Measurements from ENCODE around the gene EGR1.
"Not testable (repeated sequence)": the region's sequence is repeated elsewhere in the genome, so short reads cannot be mapped to it uniquely, and the experiment has no call there.

The EGR1 gene

DNA sequence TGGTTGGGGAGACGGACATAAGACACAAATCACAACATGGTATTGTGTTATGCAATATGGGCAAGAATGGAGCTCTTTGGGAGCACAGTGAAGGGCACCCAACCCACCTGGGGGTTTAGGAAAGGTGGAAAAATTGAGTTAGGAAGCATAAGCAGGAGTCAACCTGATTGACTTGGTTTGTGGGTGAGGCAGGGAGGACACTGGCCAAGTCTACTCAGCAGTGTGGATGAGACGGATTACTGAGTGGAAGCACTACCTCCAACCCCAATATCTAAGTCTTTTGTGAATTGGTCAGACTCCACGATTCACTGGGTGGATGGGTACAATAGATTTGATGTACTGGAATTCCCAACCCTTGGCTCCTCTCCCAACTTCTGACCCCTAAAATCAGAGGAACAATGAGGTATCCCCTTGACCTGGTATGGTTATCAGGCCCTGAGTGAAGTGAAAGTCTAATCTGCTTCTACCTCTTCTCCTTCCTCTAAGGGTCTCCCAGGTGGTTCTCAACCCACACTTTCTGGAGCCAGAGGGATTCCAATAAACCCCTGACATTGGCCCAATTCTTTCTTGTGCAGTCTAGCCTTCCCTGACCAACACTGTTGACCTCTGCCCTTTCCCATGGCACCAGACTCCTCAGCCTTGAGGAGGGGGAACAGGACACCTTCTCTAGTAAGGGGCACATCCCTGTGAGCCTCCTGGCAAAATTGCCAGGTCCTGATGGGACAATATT lies 5.2 kb downstream of the EGR1 start:
- DNase-seq = no peak

DNA sequence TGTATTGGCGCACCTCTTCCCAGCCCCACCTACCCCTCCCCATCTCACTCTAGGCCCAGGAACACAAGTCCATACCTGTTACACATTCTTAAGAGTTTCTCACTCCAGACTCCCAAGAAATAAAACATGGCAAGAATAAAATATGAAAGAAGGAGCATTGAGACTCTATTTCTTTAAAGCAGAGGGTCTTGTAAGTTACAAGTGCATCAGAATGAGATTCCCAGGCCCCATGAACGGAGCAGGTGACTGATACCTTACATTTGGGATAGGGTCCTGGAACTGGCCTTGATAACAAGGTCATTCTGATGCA lies 5.7 kb downstream of the EGR1 start:
- no peak for DNase-seq

DNA sequence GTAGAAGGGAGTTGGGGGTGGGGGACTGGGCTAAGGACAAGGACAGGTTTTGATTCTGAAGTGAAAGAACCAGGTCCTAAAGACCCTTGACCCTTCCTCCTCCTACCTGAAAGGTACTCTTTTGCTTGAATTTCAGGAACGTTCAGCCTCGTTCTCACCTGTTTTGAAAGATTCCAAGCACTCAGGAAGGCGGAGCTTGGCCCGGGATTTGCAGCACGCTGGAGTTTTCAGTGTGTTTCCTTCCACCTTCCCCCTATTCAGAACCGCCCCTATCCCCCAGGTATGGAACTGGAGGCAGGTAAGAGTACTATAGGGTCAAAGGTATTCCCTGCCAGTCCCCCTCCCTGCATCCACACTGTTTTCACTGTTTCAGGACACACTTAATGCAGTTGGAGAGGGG lies 7.1 kb downstream of the EGR1 start:
- no peak for DNase-seq

DNA sequence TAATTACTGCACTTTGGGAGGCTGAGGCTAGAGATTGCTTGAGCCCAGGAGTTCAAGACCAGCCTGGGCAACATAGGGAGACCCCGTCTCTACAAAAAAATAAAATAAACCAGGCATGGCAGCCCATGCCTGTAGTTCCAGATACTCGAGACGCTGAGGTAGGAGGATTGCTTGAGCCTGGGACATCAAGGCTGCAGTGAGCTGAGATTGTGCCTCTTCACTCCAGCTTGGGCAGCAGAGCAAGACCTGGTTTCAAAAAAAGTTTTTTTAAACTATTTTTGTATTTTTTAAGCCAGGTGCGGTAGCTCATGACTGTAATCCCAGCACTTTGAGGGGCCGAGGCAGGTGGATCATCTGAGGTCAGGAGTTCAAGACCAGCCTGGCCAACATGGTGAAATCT lies 7.9 kb downstream of the EGR1 start:
- DNase-seq = not testable (repeated sequence)

DNA sequence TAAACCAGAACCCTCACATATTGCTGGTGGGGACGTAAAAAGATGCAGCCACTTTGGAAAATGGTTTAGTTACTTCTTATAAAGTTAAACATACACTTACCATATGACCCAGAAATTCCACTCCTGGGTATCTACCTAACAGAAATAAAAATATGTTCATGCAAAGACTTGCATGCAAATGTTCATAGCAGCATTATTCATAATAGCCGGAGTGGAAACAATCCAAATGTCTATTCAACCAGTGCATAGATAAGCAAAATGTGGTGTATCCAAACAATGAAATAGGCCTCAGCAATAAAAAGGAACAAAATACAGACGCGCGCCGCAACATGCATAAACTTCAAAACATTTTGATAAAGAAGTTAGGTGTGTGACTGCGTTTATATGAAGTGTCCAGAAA lies 11.6 kb downstream of the EGR1 start:
- DNase-seq = no peak

DNA sequence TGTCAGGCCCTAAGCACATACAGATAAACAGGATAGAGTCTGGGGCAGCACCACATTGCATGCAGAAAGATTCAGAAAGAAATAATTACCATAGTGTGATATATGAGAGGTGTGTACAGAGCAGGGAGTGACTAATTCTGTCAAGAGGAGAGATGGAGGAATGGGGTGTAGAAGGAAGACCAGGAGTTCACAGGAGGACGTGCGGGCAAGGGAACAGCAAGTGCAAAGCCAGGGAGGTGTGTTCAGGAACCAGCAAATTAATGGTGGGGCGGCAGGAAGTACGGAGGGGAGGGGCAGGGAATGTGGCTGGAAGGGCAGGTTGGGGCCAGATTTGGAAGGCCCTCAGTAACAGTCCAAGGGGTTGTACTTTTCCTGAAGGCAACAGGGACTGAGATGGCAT lies 17.4 kb downstream of the EGR1 start:
- DNase-seq = no peak

DNA sequence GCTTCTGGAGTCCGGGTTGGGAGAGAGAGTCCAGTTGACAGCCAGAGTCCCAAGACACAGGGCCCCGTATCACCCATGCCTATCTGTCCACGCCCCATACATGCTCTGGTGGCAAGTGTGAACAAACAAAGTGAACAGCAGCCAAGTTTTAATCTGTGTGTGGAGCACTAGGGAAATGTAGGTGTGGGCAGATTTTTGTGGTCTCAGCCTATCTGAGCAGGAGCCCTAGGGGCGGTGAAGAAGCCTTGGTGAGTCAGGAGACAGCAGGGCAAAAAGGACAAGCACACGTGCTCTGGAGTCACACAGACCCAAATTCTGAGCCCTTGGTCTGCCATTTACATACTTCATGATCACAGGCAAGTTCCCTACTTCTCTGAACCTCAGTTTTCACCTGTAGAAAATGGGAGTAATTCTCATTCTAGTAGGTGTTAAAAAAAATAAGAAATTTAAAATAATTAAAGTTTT lies 23.2 kb downstream of the EGR1 start:
- DNase-seq = no peak

DNA sequence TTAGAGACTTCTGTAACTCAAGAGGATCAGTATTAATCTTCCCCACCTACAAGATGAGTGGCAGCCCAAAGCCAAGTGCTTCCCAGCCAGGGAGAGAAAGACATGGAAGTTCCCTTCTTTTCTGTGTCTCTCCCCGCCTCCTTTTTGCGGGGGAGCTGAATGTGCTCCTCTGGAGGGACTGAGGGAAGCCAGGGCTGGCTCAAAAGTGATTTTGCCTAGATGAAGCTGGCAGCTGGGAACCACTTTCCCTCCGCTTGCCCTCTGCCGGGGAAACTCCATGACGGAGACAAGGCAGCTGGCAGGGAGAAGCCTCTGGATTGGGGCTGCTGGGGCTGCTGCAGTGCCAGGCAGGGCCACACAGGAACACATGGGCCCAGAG lies 24.4 kb downstream of the EGR1 start:
- no peak for DNase-seq

DNA sequence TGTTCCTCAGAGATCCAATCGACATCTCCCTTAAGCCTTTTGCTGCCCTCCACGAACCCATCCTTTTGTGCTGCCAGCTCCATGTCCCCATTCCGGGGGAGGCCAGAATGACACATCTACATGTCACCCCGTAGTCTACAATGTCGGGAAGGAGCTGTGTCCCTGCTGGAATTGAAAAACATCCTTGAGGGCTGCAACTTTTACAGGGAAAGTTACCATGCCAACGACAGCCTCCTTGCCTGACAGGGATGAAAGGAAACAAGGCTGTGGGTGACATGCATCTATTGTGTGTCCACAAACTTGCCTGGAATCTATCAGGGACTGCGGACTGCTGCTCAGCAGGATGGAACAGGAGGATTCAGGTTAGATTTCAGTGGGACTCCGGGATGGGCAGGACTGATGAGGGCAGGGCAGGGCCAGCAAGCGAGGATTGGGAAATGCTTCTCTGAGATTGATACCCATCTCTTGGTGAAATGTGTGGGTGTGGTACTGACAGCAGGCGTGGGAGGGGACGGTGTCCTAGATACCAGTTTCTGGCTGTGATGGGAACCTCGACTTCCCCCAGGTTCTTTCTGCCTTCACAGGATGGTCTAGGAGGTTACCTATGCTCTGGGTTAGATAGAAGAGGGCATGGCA lies 25.5 kb downstream of the EGR1 start:
- no peak for DNase-seq

DNA sequence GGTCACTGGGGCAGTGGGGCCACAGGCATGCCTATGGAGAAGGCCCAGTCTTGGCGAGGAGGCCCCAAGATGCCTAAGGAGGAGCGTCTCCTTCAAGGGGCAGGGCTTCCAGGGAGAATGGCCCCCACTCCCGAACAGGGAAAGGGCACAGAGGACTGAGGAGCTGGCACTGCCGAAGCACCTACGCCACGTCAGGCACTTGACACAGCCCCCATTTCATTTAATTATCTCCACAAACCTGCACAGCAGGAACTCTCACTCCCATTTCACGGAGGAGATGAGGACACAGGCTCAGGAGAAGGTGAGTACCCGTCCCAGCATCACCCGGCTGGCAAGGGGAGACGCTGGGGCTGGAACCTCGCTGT lies 26.0 kb downstream of the EGR1 start:
- no peak for DNase-seq

DNA sequence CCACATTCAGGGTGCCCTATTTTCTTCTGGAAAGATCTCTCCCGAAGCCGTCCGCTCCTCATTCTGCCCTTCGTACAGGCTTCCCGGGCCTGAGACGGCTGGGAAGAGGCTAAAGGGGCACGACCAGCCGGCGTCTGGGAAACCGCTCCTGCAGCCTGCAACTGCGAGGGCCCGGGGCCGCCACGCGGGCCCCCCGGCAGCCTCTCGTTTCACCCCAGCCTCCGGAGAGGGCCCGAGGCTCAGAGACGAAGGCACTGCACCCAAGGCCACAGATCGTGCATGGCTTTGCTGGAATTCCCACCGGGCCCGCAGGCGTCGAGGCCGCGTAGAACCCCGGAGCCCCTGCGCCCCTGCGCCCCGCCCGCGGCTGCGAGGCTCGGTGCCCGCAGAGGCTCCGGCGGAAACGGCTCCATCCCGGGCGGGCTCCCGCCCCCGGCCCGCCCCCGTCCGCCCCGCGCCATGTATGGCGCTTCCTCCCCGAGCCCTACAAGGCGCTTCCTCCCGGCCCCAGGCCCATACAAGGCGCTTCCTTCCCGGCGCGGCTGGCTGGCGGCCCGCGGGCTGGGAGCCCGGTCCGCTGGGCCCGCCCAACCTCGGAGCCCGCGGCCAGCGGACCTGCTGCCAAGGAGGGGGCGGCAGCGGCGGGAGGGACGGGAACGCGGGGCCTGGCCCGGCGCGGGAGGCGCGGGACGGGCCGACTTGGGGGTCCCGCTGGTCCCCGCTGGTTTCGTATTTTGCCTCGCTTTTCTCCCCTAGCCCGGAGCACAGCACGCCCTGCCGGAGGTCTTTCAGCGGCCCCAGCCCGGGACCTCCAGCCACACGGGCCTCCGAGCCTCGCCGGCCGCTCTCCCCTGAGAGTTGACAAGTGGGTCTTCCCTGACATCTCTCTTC lies 26.6 kb downstream of the EGR1 start:
- DNase-seq = peak; percentile 54

DNA sequence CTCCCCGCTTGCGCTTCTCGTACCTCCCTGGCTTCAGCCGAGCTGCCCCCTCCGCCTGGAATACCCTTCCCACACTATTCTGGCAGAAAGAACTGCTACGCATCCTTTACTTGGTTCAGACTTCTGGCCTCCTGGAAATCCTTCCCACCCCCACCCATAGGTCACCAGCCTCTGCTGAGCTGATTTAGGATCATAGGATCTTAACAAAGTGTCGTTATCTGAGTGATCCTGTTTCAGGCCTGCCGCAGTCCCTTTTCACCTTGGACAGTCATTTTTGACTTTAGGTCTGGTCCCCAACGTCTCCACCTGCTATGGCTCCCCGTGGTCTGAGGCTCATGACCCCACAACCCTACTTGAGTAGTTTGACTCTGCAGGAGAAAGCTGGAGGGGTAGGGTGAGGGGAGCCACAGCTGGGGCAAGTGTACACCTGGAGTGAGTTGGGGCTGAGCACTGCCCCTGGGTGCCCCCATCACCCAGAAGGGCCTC lies 27.3 kb downstream of the EGR1 start:
- no peak for DNase-seq

DNA sequence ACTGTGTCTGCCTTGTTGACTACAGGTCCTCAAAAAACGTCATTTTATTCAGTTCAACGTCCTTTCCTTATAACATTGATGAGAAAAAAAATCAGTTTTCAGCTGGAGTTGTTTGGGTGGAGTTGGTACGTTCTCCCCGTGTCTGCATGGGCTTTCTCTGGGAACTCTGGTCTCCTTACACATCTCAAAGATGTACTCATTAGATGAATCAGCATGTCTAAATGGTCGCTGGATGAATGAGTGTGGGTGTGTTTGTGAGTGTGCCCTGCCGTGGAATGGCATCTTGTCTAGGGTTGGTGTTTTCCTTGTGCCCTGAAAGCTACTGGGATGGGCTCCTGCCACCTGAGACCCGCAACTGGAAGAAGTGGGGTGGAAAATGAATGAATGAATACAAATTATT lies 30.1 kb downstream of the EGR1 start:
- no peak for DNase-seq

DNA sequence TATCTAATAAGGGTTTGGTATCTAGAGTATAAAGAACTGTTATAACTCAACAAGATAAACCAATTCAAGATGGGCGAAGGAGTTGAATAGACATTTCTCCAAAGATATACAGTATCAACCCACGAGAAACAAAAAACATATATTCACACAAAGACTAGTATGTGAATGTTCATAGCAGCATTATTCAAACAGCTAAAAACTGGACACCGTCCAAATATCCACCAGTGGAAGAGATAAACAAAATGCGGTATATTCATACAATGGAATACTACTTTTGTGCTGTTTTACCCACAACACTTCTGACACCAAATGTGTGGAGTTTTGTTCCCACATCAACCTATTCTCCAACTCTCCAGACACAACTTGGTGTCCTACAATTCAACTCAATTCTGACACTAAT lies 33.1 kb downstream of the EGR1 start:
- DNase-seq = no peak

DNA sequence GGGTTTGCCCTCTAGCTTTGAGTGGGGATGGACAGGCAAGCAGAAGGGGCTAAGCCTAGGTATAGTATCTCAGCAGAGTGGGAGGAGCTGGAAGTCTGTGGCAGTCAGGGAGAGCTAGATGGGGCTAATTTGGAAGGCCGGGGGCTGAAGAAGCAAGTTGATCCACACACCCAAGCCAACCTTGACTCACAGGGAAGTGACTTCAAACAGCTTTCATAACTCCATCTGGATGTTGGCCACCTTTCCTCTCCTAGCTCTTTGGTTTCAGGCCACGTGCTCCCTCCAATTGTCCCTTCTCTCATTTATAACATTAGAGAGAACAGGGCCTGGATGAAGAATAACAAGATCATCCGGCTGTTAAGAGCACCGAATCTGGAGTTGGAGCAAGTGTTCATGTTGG lies 36.8 kb downstream of the EGR1 start:
- no peak for DNase-seq

DNA sequence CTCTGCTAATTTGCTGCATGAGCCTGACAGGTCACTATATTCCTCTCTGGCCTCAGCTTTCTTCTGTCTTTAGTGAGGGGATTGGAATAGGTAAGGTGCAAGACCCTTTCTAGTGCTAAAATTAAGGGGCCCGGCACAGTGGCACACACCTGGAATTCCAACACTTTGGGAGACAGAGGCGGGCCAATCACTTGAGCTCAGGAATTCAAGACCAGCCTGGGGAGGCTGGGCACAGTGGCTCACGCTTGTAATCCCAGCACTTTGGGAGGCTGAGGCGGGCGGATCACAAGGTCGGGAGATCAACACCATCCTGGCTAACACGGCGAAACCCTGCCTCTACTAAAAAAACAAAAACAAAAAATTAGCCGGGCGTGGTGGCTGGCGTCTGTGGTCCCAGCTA lies 37.2 kb downstream of the EGR1 start:
- DNase-seq = no peak

DNA sequence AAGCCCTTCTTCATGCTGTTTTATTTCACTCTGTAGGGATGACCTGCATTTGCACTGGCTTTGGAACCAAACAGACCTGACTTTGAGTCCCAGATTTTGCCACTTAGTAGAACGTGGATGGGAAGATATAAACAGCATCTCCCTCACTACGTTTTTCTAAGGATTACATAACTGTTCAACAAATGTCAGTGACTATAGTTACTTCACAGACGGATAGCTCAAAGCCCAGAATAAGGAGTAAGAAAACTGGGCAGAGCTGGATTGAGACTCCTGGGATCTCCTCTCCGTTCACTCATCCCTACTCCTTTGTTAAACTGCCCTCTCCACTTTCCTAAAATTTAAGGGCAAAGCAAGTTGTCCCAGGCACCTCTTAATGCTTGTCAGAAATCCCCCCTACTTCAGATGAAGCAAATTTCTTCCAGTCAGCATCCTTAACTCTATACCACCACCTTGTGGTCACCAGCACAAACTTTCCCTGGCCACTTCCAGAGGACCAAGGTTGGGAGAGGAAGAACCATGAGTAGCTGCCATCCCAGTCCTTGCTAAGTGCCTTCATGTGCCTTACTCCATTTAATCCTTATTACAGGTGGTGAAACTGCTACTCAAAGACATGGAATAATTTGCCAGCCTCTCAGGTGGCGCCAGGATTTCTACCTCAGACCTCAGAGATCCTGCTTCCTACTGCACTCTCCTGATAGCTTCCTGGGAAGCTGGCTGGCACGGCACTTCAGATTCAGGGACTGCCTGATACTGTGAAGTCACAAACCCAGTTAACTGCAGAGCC lies 38.4 kb downstream of the EGR1 start:
- peak; percentile 62 for DNase-seq

DNA sequence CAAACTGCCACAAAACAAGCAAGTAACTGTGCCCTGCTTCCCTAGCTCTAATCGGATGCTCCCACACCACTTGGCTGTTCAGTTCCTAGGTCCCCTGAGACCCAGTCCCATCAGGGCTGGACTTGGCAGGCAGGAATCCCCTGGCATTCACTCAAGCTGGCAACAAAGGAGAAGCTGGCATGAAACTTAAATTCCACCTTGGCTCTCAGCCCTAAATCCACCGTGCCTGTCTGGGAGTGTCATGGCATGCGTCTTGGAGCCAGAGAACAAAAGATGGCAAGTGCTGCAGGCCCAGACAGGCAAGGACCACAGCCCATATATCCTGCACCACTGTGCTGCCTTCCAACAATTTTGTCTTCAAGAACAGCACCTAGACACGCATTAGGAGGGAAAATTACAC lies 39.5 kb downstream of the EGR1 start:
- peak; percentile 28 for DNase-seq

DNA sequence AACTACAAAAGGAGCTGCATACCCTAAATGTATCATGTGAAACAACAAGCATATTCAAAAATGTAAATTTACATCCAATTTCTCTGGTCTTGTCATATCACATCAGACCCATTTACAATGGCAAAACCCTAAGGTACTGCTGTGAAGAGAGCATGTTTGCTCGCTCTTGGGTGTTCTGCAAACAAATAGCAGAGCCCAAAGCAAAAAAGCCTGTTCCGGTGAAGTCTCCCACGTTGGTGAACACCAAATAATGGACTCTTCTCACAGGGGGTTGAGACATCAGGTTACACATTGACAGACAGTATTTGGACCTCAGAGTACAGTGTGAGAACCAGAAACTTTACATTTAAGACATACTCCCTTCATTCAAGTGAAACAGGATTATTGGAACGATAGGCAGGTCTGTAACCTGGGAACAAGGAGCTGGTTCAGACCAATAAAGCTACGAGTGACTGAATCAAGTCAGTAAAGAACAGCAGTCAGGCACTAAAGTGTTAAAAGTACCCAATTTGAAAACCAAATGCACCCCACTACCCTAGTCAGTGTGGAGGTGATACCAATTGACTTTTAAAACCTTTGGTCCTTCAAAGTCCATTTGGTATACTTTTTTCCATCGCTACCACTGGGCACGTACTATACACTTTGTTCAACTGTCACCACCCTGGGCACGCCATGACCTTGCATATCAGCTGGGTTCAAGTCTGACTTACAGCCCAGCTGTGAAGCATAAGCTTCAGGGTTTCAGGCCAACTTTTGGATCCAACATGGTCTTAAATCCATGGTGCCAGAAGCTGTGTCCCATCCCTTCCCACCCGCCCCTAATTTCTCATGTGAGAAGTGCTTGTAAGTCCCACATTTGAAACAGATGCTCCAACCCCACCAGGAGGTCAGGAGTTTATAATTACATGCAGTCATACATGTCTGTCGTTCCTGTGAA lies 41.4 kb downstream of the EGR1 start:
- DNase-seq = no peak

DNA sequence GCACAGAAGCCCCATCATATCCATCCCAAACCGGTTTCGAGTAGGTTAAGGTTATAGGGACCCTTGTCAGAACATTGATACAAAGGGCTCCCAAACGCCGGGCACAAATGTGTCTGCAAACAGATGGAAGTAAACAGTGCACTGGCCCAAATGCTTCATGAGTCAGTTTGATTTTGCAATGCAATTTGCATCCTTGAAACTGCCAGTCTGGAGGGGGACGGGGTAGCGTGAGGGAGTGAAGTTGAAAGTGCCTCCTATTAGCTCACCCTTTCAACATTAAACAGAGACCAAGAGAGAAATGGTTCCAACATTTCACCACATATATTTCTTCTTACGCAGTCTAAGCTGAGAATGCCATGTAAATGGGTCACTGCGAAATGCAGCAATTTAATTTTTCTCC lies 42.2 kb downstream of the EGR1 start:
- not testable (repeated sequence) for DNase-seq

DNA sequence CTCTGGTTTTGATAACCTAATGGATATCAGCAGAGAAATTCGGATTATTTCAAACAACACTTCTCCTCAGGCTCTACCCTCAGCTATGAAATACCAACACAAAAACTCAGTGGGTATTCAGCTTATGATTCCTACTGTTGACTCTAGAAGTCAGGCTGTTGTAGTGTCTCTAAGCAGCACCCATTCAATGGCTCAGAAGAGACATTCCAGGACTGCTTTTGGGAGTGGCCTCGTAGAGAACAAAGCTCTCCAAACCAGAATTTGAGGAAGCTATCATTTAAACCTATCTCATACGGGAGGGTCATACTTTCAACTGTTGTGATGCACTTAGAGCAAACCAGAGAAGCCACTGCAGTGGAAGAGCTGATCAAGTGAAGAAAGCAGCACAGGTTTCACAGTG lies 43.7 kb downstream of the EGR1 start:
- no peak for DNase-seq

DNA sequence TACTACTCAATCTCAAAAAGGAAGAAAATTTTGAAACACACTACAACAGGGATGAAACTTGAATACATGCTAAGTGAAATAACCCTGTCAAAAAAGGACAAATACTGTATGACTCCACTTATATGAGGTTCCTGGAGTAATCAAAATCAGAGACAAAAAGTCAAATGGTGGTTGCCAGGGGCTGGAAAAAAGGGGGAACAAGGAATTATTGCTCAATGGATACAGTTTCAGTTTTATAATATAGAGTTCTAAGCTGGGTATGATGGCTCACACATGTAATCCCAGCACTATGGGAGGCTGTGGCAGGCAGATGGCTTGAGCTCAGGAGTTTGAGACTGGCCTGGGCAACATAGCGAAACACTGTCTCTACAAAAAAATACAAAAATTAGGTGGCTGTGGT lies 48.7 kb downstream of the EGR1 start:
- DNase-seq = no peak

All from NCI-H345 (cell line).